ENCODE measurements around the gene MAPK13.
"Not testable (repeated sequence)": the region's sequence is repeated elsewhere in the genome, so short reads cannot be mapped to it uniquely, and the experiment has no call there.

The MAPK13 gene

GRCh38 chr6:36128793-36129192, 1.5 kb upstream of the MAPK13 start:
- DNase-seq: no peak

GRCh38 chr6:36129334-36129733, 979 bp upstream of the MAPK13 start:
- not testable (repeated sequence) for DNase-seq

GRCh38 chr6:36130667-36131510, 576 bp downstream of the MAPK13 start:
- DNase-seq: peak; percentile 40

- DNase-seq: no peak
Measured at GRCh38 chr6:36131511-36132245, 1.4 kb downstream of the MAPK13 start.

- DNase-seq: no peak
Measured at GRCh38 chr6:36132246-36132895, 2.1 kb downstream of the MAPK13 start.

GRCh38 chr6:36133148-36133547, 2.8 kb downstream of the MAPK13 start:
- no peak for DNase-seq

GRCh38 chr6:36133912-36134311, 3.6 kb downstream of the MAPK13 start:
- no peak for DNase-seq

GRCh38 chr6:36135053-36135731, 4.9 kb downstream of the MAPK13 start:
- no peak for DNase-seq

- no peak for DNase-seq
Measured at GRCh38 chr6:36136034-36136433, 5.7 kb downstream of the MAPK13 start.

- no peak for DNase-seq
Measured at GRCh38 chr6:36136551-36136950, 6.2 kb downstream of the MAPK13 start.

- no peak for DNase-seq
Measured at GRCh38 chr6:36138667-36139066, 8.4 kb downstream of the MAPK13 start.

GRCh38 chr6:36139431-36139830, 9.1 kb downstream of the MAPK13 start:
- DNase-seq: no peak

GRCh38 chr6:36139991-36140710, 9.8 kb downstream of the MAPK13 start:
- DNase-seq: no peak

GRCh38 chr6:36141091-36141490, 10.8 kb downstream of the MAPK13 start:
- DNase-seq: no peak

GRCh38 chr6:36141961-36142360, 11.6 kb downstream of the MAPK13 start:
- DNase-seq: no peak

- no peak for DNase-seq
Measured at GRCh38 chr6:36142971-36143838, 12.9 kb downstream of the MAPK13 start.

GRCh38 chr6:36145495-36145894, 15.2 kb downstream of the MAPK13 start:
- no peak for DNase-seq

- DNase-seq: no peak
Measured at GRCh38 chr6:36147294-36147693, 17.0 kb downstream of the MAPK13 start.

GRCh38 chr6:36149476-36149875, 19.2 kb downstream of the MAPK13 start:
- no peak for DNase-seq

GRCh38 chr6:36150283-36150682, 20.0 kb downstream of the MAPK13 start:
- DNase-seq: no peak

- no peak for DNase-seq
Measured at GRCh38 chr6:36154286-36154685, 24.0 kb downstream of the MAPK13 start.

Measured in activated effector memory CD4-positive, alpha-beta T cell treated with Interleukin-2 at 50 U/mL for 16 hours (primary cell).